Measurements from ENCODE around the gene CRYBG3.

DNA sequence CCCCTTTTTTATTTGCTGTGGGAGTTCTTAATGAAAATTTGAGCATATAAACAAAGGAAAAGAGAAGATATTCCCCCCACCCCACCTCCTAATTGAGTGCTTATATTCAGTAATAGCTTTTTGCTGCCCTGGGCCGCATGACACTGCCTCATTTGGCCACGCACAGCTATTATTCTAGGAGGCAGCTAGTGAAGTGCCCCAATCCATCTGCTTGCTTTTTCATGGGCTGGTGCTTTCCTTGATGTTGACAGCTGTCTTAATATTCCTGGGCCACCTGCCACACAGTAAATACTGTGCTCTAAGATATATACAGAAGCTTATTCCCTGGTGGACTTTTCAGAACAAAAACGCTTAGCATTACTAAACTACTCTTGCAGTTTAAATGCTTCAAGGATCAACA lies 3.8 kb upstream of the CRYBG3 start:
- TF ChIP-seq YY1 (IDR thresholded peaks at IDR 0.05; ENCODE audit: insufficient read depth, insufficient read length) (no peak), SUZ12 (IDR thresholded peaks at IDR 0.05; ENCODE audit: extremely low read depth, insufficient read depth, insufficient read length) (no peak), ZNF274 (IDR thresholded peaks at IDR 0.05; ENCODE audit: low read depth, low read length) (no peak)

Measured in NT2/D1 (cell line).